GM19455 (cell line): ENCODE measurements around the gene FARS2.

ENCODE experiments used
- ATAC-seq: cut with Tn5 transposase; IDR thresholded peaks from one replicate; pipeline ENCODE4 v1.9.1; 2021; ENCODE audit not compliant: unreplicated experiment

The FARS2 gene

GRCh38 chr6:5316951-5317350, 55.6 kb downstream of the FARS2 start:
- no peak for ATAC-seq

- ATAC-seq, result no peak
Measured at GRCh38 chr6:5318617-5319272, 57.4 kb downstream of the FARS2 start.

- no peak for ATAC-seq
Measured at GRCh38 chr6:5323979-5324378, 62.7 kb downstream of the FARS2 start.

- ATAC-seq, result no peak
Measured at GRCh38 chr6:5325173-5325572, 63.9 kb downstream of the FARS2 start.

- no peak for ATAC-seq
Measured at GRCh38 chr6:5326022-5326641, 64.8 kb downstream of the FARS2 start.

GRCh38 chr6:5328800-5329199, 67.5 kb downstream of the FARS2 start:
- ATAC-seq, result no peak

- no peak for ATAC-seq
Measured at GRCh38 chr6:5331845-5332442, 70.6 kb downstream of the FARS2 start.

- no peak for ATAC-seq
Measured at GRCh38 chr6:5333658-5334057, 72.3 kb downstream of the FARS2 start.

- no peak for ATAC-seq
Measured at GRCh38 chr6:5334341-5334740, 73.0 kb downstream of the FARS2 start.

- no peak for ATAC-seq
Measured at GRCh38 chr6:5335020-5335419, 73.7 kb downstream of the FARS2 start.

- no peak for ATAC-seq
Measured at GRCh38 chr6:5337573-5337972, 76.3 kb downstream of the FARS2 start.

- ATAC-seq, result peak; percentile 58
Measured at GRCh38 chr6:5338177-5338960, 77.1 kb downstream of the FARS2 start.

- no peak for ATAC-seq
Measured at GRCh38 chr6:5339786-5340185, 78.5 kb downstream of the FARS2 start.

GRCh38 chr6:5341845-5342244, 80.5 kb downstream of the FARS2 start:
- ATAC-seq, result no peak

- no peak for ATAC-seq
Measured at GRCh38 chr6:5343998-5344397, 82.7 kb downstream of the FARS2 start.

- no peak for ATAC-seq
Measured at GRCh38 chr6:5345324-5345723, 84.0 kb downstream of the FARS2 start.

GRCh38 chr6:5351552-5352210, 90.4 kb downstream of the FARS2 start:
- no peak for ATAC-seq

- no peak for ATAC-seq
Measured at GRCh38 chr6:5353971-5354370, 92.7 kb downstream of the FARS2 start.

GRCh38 chr6:5357486-5357885, 96.2 kb downstream of the FARS2 start:
- no peak for ATAC-seq

GRCh38 chr6:5359417-5359816, 98.1 kb downstream of the FARS2 start:
- ATAC-seq, result no peak

- no peak for ATAC-seq
Measured at GRCh38 chr6:5361396-5361795, 100.1 kb downstream of the FARS2 start.
